Activated CD8-positive, alpha-beta T cell treated with anti-CD3 and anti-CD28 coated beads for 36 hours (primary cell): ENCODE data around the gene NPPC. TPM values are rescaled to one million over a fixed set of nuclear protein-coding genes. Genes with fewer than 3 reads are reported as not detected.

Source experiments
- ATAC-seq: fragments of 200-7000 bp; cut with Tn5 transposase; one replicate; pipeline ENCODE4 v1.10.0; 2021; ENCODE audit warnings: mild to moderate bottlenecking, moderate library complexity
- CTCF ChIA-PET: fragments of 350-600 bp; sonication (Branson Sonifier 250); formaldehyde crosslinking; loops from one replicate; lab custom pipeline; 2021; ENCODE audit warnings: antibody characterized with exemption; lab: Charles Lee
- POLR2A ChIA-PET: fragments of 350-600 bp; sonication (Branson Sonifier 250); formaldehyde crosslinking; loops from one replicate; lab custom pipeline; 2021; ENCODE audit warnings: antibody characterized with exemption; lab: Charles Lee
- DNase-seq: peaks from one replicate; pipeline ENCODE4 v3.0.0-alpha.2; 2020
- H3K27ac Mint-ChIP-seq: one replicate; pipeline ENCODE4 v1.8.0; 2021; ENCODE audit warnings: mild to moderate bottlenecking, mixed read lengths
- H3K27me3 Mint-ChIP-seq: one replicate; pipeline ENCODE4 v1.8.0; 2021; ENCODE audit warnings: mixed read lengths
- H3K36me3 Mint-ChIP-seq: one replicate; pipeline ENCODE4 v1.8.0; 2021; ENCODE audit warnings: low read depth, mixed read lengths
- H3K4me1 Mint-ChIP-seq: one replicate; pipeline ENCODE4 v1.8.0; 2021; ENCODE audit warnings: low read depth, mixed read lengths
- H3K4me3 Mint-ChIP-seq: one replicate; pipeline ENCODE4 v1.8.0; 2021; ENCODE audit warnings: mild to moderate bottlenecking, moderate library complexity, mixed read lengths
- H3K9me3 Mint-ChIP-seq: one replicate; pipeline ENCODE4 v1.8.0; 2021; ENCODE audit warnings: mixed read lengths
- CTCF ChIP-seq: fragments of 200-600 bp; IDR thresholded peaks from one replicate; pipeline ENCODE4 v1.8.0; 2022; ENCODE audit warnings: antibody characterized with exemption, mild to moderate bottlenecking
- intact Hi-C: fragments of 100-400 bp; cut with micrococcal nuclease; formaldehyde crosslinking; loops from one replicate; pipeline ENCODE4 v1.10.0; 2022
- total RNA-seq, 2 experiments: library from RNA; stranded (reverse); gene quantifications; one replicate each; pipeline ENCODE4 v1.2.3, GENCODE V29; 2021

Gene NPPC
- total RNA-seq, result 1 to 10 TPM; 3.5 to 4.7 TPM

GRCh38 chr2:231926180-231926741, at the start of gene NPPC:
NPPC (minus strand) TSS chr2:231926396; CDS start chr2:231926249, 147 bp downstream.
- peak; percentile 44 for TF ChIP-seq CTCF
- Mint-ChIP-seq H3K9me3 (no peaks in the 10 kb centered on the region), H3K27me3 (peaks cover 42% of the 10 kb centered on the region), H3K27ac (no peak within 1 kb of the TSS), H3K4me3 (peak within 1 kb of the TSS; percentile 70), H3K4me1 (peaks cover 8% of the 10 kb centered on the region), H3K36me3 (no peaks in the 10 kb centered on the region)
- ChIA-PET POLR2A (interaction anchor here (0.7 to 2.0 kb wide), 2 partner anchors 384 to 396 kb away, joined by 3 to 5 read pairs; no protein-coding TSS in a partner anchor), CTCF (interaction anchor here (0.7 to 9.9 kb wide), 22 partner anchors 9 to 514 kb away, joined by 3 to 121 read pairs (median 5); no protein-coding TSS in a partner anchor)
- intact Hi-C loops, result loop anchor here (5.0 to 10.0 kb wide), 3 partner anchors 216 to 401 kb away; no protein-coding TSS in a partner anchor
- peak; percentile 89 for DNase-seq
- ATAC-seq, result peak; percentile 91

- DNase-seq (no peak), ATAC-seq (no peak)
- no peaks in the 10 kb centered on the region for H3K27me3 Mint-ChIP-seq
- peaks cover 8% of the 10 kb centered on the region for H3K36me3 Mint-ChIP-seq
- H3K27ac Mint-ChIP-seq, result no peak overlapping the region
- H3K4me1 Mint-ChIP-seq, result peaks cover 3% of the 10 kb centered on the region
- intact Hi-C loops, result no loop called here
- TF ChIP-seq CTCF, result no peak
- ChIA-PET POLR2A (interaction anchor here (0.6 kb wide), 1 partner anchor 211 kb away, joined by 3 read pairs; no protein-coding TSS in a partner anchor), CTCF (no interaction called here)
- H3K4me3 Mint-ChIP-seq, result no peak overlapping the region
- no peaks in the 10 kb centered on the region for H3K9me3 Mint-ChIP-seq
Measured at GRCh38 chr2:231975001-231975400, 48.8 kb upstream of the NPPC start.

GRCh38 chr2:231970461-231970860, 44.3 kb upstream of the NPPC start:
- ChIA-PET CTCF (no interaction called here), POLR2A (no interaction called here)
- TF ChIP-seq CTCF, result no peak
- Mint-ChIP-seq H3K27ac (no peak overlapping the region), H3K27me3 (no peaks in the 10 kb centered on the region), H3K4me1 (peaks cover 22% of the 10 kb centered on the region), H3K9me3 (peaks cover 4% of the 10 kb centered on the region), H3K36me3 (peaks cover 9% of the 10 kb centered on the region), H3K4me3 (no peak overlapping the region)
- intact Hi-C loops, result no loop called here
- ATAC-seq (no peak), DNase-seq (no peak)

GRCh38 chr2:231968820-231969219, 42.6 kb upstream of the NPPC start:
- peaks cover 9% of the 10 kb centered on the region for H3K36me3 Mint-ChIP-seq
- H3K27me3 Mint-ChIP-seq, result no peaks in the 10 kb centered on the region
- no peak overlapping the region for H3K4me3 Mint-ChIP-seq
- intact Hi-C loops, result no loop called here
- TF ChIP-seq CTCF, result no peak
- CTCF ChIA-PET, result no interaction called here
- no peak for DNase-seq
- ATAC-seq, result no peak
- POLR2A ChIA-PET, result no interaction called here
- H3K27ac Mint-ChIP-seq, result no peak overlapping the region
- peaks cover 33% of the 10 kb centered on the region for H3K4me1 Mint-ChIP-seq
- peaks cover 4% of the 10 kb centered on the region for H3K9me3 Mint-ChIP-seq

GRCh38 chr2:231966886-231967285, 40.7 kb upstream of the NPPC start:
- ChIA-PET CTCF (interaction anchor here (0.8 to 1.3 kb wide), 3 partner anchors 19 to 41 kb away, joined by 3 read pairs; no protein-coding TSS in a partner anchor), POLR2A (interaction anchor here (0.7 kb wide), 1 partner anchor 163 kb away, joined by 5 read pairs; no protein-coding TSS in a partner anchor)
- ATAC-seq (peak; percentile 17), DNase-seq (no peak)
- Mint-ChIP-seq H3K36me3 (peaks cover 10% of the 10 kb centered on the region), H3K27me3 (no peaks in the 10 kb centered on the region), H3K4me1 (peaks cover 43% of the 10 kb centered on the region), H3K4me3 (no peak overlapping the region), H3K9me3 (peaks cover 4% of the 10 kb centered on the region), H3K27ac (no peak overlapping the region)
- intact Hi-C loops, result no loop called here
- no peak for TF ChIP-seq CTCF
